HepG2 (cell line): ENCODE measurements around the gene PITX3. TPM values are rescaled to one million over a fixed set of nuclear protein-coding genes. Genes with fewer than 3 reads are reported as not detected.

Experiments
- AGO1 ChIP-seq: fragments of 200-400 bp; formaldehyde crosslinking; IDR thresholded peaks from 2 replicates; pipeline ENCODE4 v1.6.1; 2017; ENCODE audit warnings: mild to moderate bottlenecking, low read depth, low read length, moderate library complexity; ENCODE audit not compliant: poor library complexity, severe bottlenecking
- HOXA9 ChIP-seq: sonication (generic); formaldehyde crosslinking; IDR thresholded peaks from 2 replicates; pipeline ENCODE4 v1.8.1; 2022; ENCODE audit warnings: missing genetic modification reagents, mild to moderate bottlenecking, moderate library complexity, borderline replicate concordance
- MAZ ChIP-seq, 2 experiments: sonication (generic) in 1 of 2; formaldehyde crosslinking in 1 of 2; IDR thresholded peaks; 2 replicates each; pipeline versions ENCODE4 v1.5.0 to v1.6.1; 2012 to 2020; ENCODE audit warnings: low read depth in 2 of 2, mild to moderate bottlenecking in 2 of 2, borderline replicate concordance in 1 of 2, improper control_type of control experiment in 1 of 2, low read length in 1 of 2, missing genetic modification reagents in 1 of 2, moderate library complexity in 1 of 2
- MLXIP ChIP-seq: sonication (generic); formaldehyde crosslinking; IDR thresholded peaks from 2 replicates; pipeline ENCODE4 v1.9.0; 2021; ENCODE audit warnings: missing genetic modification reagents, borderline replicate concordance
- NCOA1 ChIP-seq: sonication (generic); formaldehyde crosslinking; IDR thresholded peaks from 2 replicates; pipeline ENCODE4 v1.9.0; 2021; ENCODE audit warnings: missing genetic modification reagents
- NFKBIZ ChIP-seq: IDR thresholded peaks from 2 replicates; pipeline ENCODE4 v1.6.1; 2018; ENCODE audit warnings: missing genetic modification reagents, missing compliant biosample characterization
- RARG ChIP-seq: sonication (generic); formaldehyde crosslinking; IDR thresholded peaks from 2 replicates; pipeline ENCODE4 v1.4.0; 2020; ENCODE audit warnings: low read depth, mild to moderate bottlenecking, missing genetic modification reagents
- SMAD3 ChIP-seq: sonication (generic); formaldehyde crosslinking; IDR thresholded peaks from 2 replicates; pipeline ENCODE4 v1.4.0; 2020; ENCODE audit warnings: missing genetic modification reagents
- THAP7 ChIP-seq: sonication (generic); formaldehyde crosslinking; IDR thresholded peaks from 2 replicates; pipeline ENCODE4 v1.8.1; 2023; ENCODE audit warnings: mild to moderate bottlenecking, missing genetic modification reagents
- ZNF367 ChIP-seq: sonication (generic); formaldehyde crosslinking; IDR thresholded peaks from 2 replicates; pipeline ENCODE4 v1.4.0; 2020; ENCODE audit warnings: missing genetic modification reagents, borderline replicate concordance
- ZNF547 ChIP-seq: sonication (generic); formaldehyde crosslinking; IDR thresholded peaks from 2 replicates; pipeline ENCODE4 v1.5.1; 2020; ENCODE audit warnings: mild to moderate bottlenecking, missing genetic modification reagents
- ZNF552 ChIP-seq: sonication (generic); formaldehyde crosslinking; IDR thresholded peaks from 2 replicates; pipeline ENCODE4 v1.9.0; 2022; ENCODE audit warnings: missing genetic modification reagents, mild to moderate bottlenecking, borderline replicate concordance
- ZNF605 ChIP-seq: sonication (generic); formaldehyde crosslinking; IDR thresholded peaks from 2 replicates; pipeline ENCODE4 v1.8.0; 2022; ENCODE audit warnings: mild to moderate bottlenecking, missing genetic modification reagents
- ZNF703 ChIP-seq: sonication (generic); formaldehyde crosslinking; IDR thresholded peaks from 2 replicates; pipeline ENCODE4 v1.5.1; 2020; ENCODE audit warnings: missing genetic modification reagents, mild to moderate bottlenecking, moderate library complexity, borderline replicate concordance
- ZNF704 ChIP-seq: sonication (generic); formaldehyde crosslinking; IDR thresholded peaks from 2 replicates; pipeline ENCODE4 v1.8.1; 2023; ENCODE audit warnings: mild to moderate bottlenecking, inconsistent platforms, moderate library complexity, missing genetic modification reagents, borderline replicate concordance
- polyA plus RNA-seq, 8 experiments: library from polyadenylated mRNA; depleted of rRNA in 3 of 8; stranded (reverse) in 7 of 8; unstranded in 1 of 8; fragments of >200 nt; fragmentation: Illumina TruSeq in 4 of 8; extraction: Trizol in 4 of 8; gene quantifications; 2 replicates each; pipeline versions ENCODE4 v1.2.1 to v1.2.3, GENCODE V29; 2011 to 2016; ENCODE audit warnings: low read depth in 4 of 8, missing spikeins in 1 of 8, mixed read lengths in 1 of 8; ENCODE audit not compliant: insufficient read depth in 1 of 8
- total RNA-seq, 5 experiments: library from RNA; depleted of rRNA; stranded (reverse); fragments of >200 nt; fragmentation: Illumina TruSeq; extraction: Trizol; gene quantifications; 2 replicates each; pipeline ENCODE4 v1.2.3, GENCODE V29; 2016; ENCODE audit warnings: low read depth in 1 of 5
- TF ChIP-seq, protein P1 (sequence below): sonication (generic); formaldehyde crosslinking; IDR thresholded peaks from 2 replicates; pipeline ENCODE4 v1.9.0; 2022; ENCODE audit warnings: low read depth, missing genetic modification reagents
- TF ChIP-seq, protein P2 (sequence below), 2 experiments: sonication (generic) in 1 of 2; formaldehyde crosslinking in 1 of 2; IDR thresholded peaks; 2 replicates each; pipeline versions ENCODE4 v1.4.0 to v1.6.1; 2018 to 2020; ENCODE audit warnings: missing genetic modification reagents in 2 of 2, borderline replicate concordance in 1 of 2, low read depth in 1 of 2, mild to moderate bottlenecking in 1 of 2, missing biosample characterization in 1 of 2

Gene PITX3
- total and polyA plus RNA-seq, 2 of the 13 experiments (the other 11 are each of a cell fraction or from before 2014, with no cell fraction given): not detected

- peak; percentile 52; the same call in 1 of the 2 replicates for TF ChIP-seq MLXIP (CRISPR knock-in tag)
- TF ChIP-seq THAP7 (CRISPR knock-in tag): peak; percentile 83; the same call in 1 of the 2 replicates
- peak; percentile 98 for TF ChIP-seq ZNF547
- TF ChIP-seq, protein P1, sequence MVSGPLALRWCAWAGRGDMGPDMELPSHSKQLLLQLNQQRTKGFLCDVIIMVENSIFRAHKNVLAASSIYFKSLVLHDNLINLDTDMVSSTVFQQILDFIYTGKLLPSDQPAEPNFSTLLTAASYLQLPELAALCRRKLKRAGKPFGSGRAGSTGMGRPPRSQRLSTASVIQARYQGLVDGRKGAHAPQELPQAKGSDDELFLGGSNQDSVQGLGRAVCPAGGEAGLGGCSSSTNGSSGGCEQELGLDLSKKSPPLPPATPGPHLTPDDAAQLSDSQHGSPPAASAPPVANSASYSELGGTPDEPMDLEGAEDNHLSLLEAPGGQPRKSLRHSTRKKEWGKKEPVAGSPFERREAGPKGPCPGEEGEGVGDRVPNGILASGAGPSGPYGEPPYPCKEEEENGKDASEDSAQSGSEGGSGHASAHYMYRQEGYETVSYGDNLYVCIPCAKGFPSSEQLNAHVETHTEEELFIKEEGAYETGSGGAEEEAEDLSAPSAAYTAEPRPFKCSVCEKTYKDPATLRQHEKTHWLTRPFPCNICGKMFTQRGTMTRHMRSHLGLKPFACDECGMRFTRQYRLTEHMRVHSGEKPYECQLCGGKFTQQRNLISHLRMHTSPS (CRISPR knock-in tag): peak; percentile 80
- TF ChIP-seq HOXA9 (CRISPR knock-in tag): peak; percentile 64; the same call in 1 of the 2 replicates
- no peak for TF ChIP-seq NCOA1 (CRISPR knock-in tag)
- TF ChIP-seq ZNF605 (CRISPR knock-in tag): peak; percentile 93
- peak; percentile 49; the same call in 1 of the 2 replicates for TF ChIP-seq SMAD3 (CRISPR knock-in tag)
- peak; percentile 67; the same call in 1 of the 2 replicates for TF ChIP-seq NFKBIZ
- TF ChIP-seq, protein P2, sequence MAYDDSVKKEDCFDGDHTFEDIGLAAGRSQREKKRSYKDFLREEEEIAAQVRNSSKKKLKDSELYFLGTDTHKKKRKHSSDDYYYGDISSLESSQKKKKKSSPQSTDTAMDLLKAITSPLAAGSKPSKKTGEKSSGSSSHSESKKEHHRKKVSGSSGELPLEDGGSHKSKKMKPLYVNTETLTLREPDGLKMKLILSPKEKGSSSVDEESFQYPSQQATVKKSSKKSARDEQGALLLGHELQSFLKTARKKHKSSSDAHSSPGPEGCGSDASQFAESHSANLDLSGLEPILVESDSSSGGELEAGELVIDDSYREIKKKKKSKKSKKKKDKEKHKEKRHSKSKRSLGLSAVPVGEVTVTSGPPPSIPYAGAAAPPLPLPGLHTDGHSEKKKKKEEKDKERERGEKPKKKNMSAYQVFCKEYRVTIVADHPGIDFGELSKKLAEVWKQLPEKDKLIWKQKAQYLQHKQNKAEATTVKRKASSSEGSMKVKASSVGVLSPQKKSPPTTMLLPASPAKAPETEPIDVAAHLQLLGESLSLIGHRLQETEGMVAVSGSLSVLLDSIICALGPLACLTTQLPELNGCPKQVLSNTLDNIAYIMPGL (CRISPR knock-in tag; IDR thresholded peaks at IDR 0.05; ENCODE audit: borderline replicate concordance in 1 of 2, low read depth in 1 of 2): peak; percentile 14 to 64; a peak in 2 of 4 replicates
- no peak for TF ChIP-seq MAZ (IDR thresholded peaks at IDR 0.05; ENCODE audit: borderline replicate concordance, low read depth, low read length)
- TF ChIP-seq MAZ (CRISPR knock-in tag; IDR thresholded peaks at IDR 0.05; ENCODE audit: low read depth): peak; percentile 54; the same call in 1 of the 2 replicates
- TF ChIP-seq ZNF703 (CRISPR knock-in tag): 0 out of 2 replicates have a peak, but pooled peaks have one; percentile 56
- TF ChIP-seq RARG (CRISPR knock-in tag): no peak
- TF ChIP-seq ZNF367 (CRISPR knock-in tag): no peak; the same call in 1 of the 2 replicates
- no peak for TF ChIP-seq AGO1
- TF ChIP-seq ZNF552 (CRISPR knock-in tag): peak; percentile 94; the same call in 1 of the 2 replicates
- peak; percentile 96; the same call in 1 of the 2 replicates for TF ChIP-seq ZNF704 (CRISPR knock-in tag)
Measured at GRCh38 chr10:102225646-102226541, 15.4 kb downstream of the PITX3 start, which contains the start of gene ELOVL3 (continued).
